NT2/D1 (cell line): ENCODE data around the gene DNAL1.

ENCODE experiments used
- DNase-seq: peaks from one replicate; pipeline ENCODE4 v3.0.0-alpha.2; 2011; ENCODE audit warnings: low read depth, low spot score
- H3K27me3 ChIP-seq: 2 replicates; pipeline ENCODE4 v1.6.0; 2011; ENCODE audit warnings: mild to moderate bottlenecking; ENCODE audit not compliant: insufficient read length, insufficient read depth
- H3K36me3 ChIP-seq: 2 replicates; pipeline ENCODE4 v1.6.1; 2011; ENCODE audit warnings: mild to moderate bottlenecking, low read length, mixed read lengths; ENCODE audit not compliant: insufficient read depth, insufficient read length
- H3K4me1 ChIP-seq: 2 replicates; pipeline ENCODE4 v1.5.1; 2011; ENCODE audit not compliant: insufficient read depth, insufficient read length
- H3K4me3 ChIP-seq: 2 replicates; pipeline ENCODE4 v1.5.1; 2011; ENCODE audit warnings: low read depth; ENCODE audit not compliant: insufficient read length
- H3K9ac ChIP-seq: 2 replicates; pipeline ENCODE4 v1.6.0; 2011; ENCODE audit warnings: low read depth; ENCODE audit not compliant: insufficient read length
- H3K9me3 ChIP-seq: 2 replicates; pipeline ENCODE4 v1.5.1; 2011; ENCODE audit warnings: mild to moderate bottlenecking, low read length; ENCODE audit not compliant: insufficient read depth
- SUZ12 ChIP-seq: IDR thresholded peaks from 2 replicates; pipeline ENCODE4 v1.6.1; 2011; ENCODE audit not compliant: insufficient read length, insufficient read depth; ENCODE audit errors: extremely low read depth
- YY1 ChIP-seq: IDR thresholded peaks from 2 replicates; pipeline ENCODE4 v1.6.1; 2011; ENCODE audit not compliant: insufficient read length, insufficient read depth
- ZNF274 ChIP-seq: IDR thresholded peaks from 2 replicates; pipeline ENCODE4 v1.6.1; 2011; ENCODE audit warnings: mild to moderate bottlenecking, low read depth, low read length

The DNAL1 gene

GRCh38 chr14:73613046-73613383 is 31.8 kb upstream of the DNAL1 start:
- DNase-seq = no peak

GRCh38 chr14:73613419-73613963 is 31.3 kb upstream of the DNAL1 start:
- H3K9ac ChIP-seq = peak overlapping the region; percentile 76
- peaks cover 2% of the 10 kb centered on the region for H3K4me1 ChIP-seq
- H3K9me3 ChIP-seq = no peaks in the 10 kb centered on the region
- no peak for DNase-seq
- no peaks in the 10 kb centered on the region for H3K36me3 ChIP-seq
- H3K4me3 ChIP-seq = no peak overlapping the region
- TF ChIP-seq SUZ12 = no peak
- TF ChIP-seq ZNF274 = no peak
- no peak for TF ChIP-seq YY1
- peaks cover 21% of the 10 kb centered on the region for H3K27me3 ChIP-seq

More at GRCh38 chr14:73613046-73613383, 31.8 kb upstream of the DNAL1 start:
- Histone ChIP-seq H3K36me3 (no peaks in the 10 kb centered on the region), H3K4me1 (peaks cover 2% of the 10 kb centered on the region), H3K9ac (peak overlapping the region; percentile 76), H3K27me3 (peaks cover 21% of the 10 kb centered on the region), H3K4me3 (peak overlapping the region; percentile 61), H3K9me3 (no peaks in the 10 kb centered on the region)
- no peak for TF ChIP-seq SUZ12
- no peak for TF ChIP-seq ZNF274
- no peak for TF ChIP-seq YY1

- DNase-seq = no peak
- Histone ChIP-seq H3K4me3 (no peak overlapping the region), H3K9ac (no peak overlapping the region), H3K9me3 (no peaks in the 10 kb centered on the region), H3K27me3 (peaks cover 27% of the 10 kb centered on the region), H3K36me3 (no peaks in the 10 kb centered on the region), H3K4me1 (peaks cover 2% of the 10 kb centered on the region)
- TF ChIP-seq ZNF274 = no peak
- no peak for TF ChIP-seq YY1
- no peak for TF ChIP-seq SUZ12
Observed at GRCh38 chr14:73616831-73617230, 28.0 kb upstream of the DNAL1 start.

GRCh38 chr14:73619524-73619923 is 25.3 kb upstream of the DNAL1 start:
- TF ChIP-seq SUZ12 (no peak), ZNF274 (no peak), YY1 (no peak)
- no peaks in the 10 kb centered on the region for H3K9me3 ChIP-seq
- H3K27me3 ChIP-seq = peaks cover 6% of the 10 kb centered on the region
- H3K9ac ChIP-seq = no peak overlapping the region
- DNase-seq = no peak
- no peak overlapping the region for H3K4me3 ChIP-seq
- no peaks in the 10 kb centered on the region for H3K36me3 ChIP-seq
- H3K4me1 ChIP-seq = no peaks in the 10 kb centered on the region

GRCh38 chr14:73620268-73620667 is 24.5 kb upstream of the DNAL1 start:
- H3K36me3 ChIP-seq = no peaks in the 10 kb centered on the region
- no peak overlapping the region for H3K4me3 ChIP-seq
- peaks cover 6% of the 10 kb centered on the region for H3K27me3 ChIP-seq
- TF ChIP-seq SUZ12 = no peak
- no peak overlapping the region for H3K9ac ChIP-seq
- no peaks in the 10 kb centered on the region for H3K4me1 ChIP-seq
- DNase-seq = no peak
- no peaks in the 10 kb centered on the region for H3K9me3 ChIP-seq

- H3K4me1 ChIP-seq = no peaks in the 10 kb centered on the region
- TF ChIP-seq YY1 (no peak), SUZ12 (no peak), ZNF274 (no peak)
- no peaks in the 10 kb centered on the region for H3K36me3 ChIP-seq
- no peak overlapping the region for H3K9ac ChIP-seq
- H3K27me3 ChIP-seq = peaks cover 6% of the 10 kb centered on the region
- no peak overlapping the region for H3K4me3 ChIP-seq
- DNase-seq = no peak
- no peaks in the 10 kb centered on the region for H3K9me3 ChIP-seq
Observed at GRCh38 chr14:73623504-73624054, 21.2 kb upstream of the DNAL1 start.

DNA sequence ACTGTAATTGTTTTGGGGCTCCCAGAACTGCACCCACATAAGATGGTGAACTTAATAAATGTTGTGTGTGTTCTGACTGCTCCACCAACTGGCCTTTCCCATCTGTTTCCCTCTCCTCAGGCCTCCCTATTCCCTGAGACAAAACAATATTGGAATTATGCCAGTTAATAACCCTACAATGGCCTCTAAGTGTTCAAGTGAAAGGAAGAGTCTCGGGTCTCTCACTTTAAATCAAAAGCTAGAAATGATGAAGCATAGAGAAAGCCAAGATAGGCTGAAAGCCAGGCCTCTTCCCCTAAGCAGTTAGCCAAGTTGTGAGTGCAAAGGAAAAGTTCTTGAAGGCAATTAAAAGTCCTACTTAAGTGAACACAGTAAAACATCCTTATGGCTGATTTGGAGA is 19.1 kb upstream of the DNAL1 start:
- DNase-seq = no peak
- Histone ChIP-seq H3K9me3 (no peaks in the 10 kb centered on the region), H3K36me3 (no peaks in the 10 kb centered on the region), H3K9ac (no peak overlapping the region), H3K27me3 (no peaks in the 10 kb centered on the region), H3K4me1 (no peaks in the 10 kb centered on the region), H3K4me3 (no peak overlapping the region)
- TF ChIP-seq ZNF274 (no peak), SUZ12 (no peak), YY1 (no peak)

DNA sequence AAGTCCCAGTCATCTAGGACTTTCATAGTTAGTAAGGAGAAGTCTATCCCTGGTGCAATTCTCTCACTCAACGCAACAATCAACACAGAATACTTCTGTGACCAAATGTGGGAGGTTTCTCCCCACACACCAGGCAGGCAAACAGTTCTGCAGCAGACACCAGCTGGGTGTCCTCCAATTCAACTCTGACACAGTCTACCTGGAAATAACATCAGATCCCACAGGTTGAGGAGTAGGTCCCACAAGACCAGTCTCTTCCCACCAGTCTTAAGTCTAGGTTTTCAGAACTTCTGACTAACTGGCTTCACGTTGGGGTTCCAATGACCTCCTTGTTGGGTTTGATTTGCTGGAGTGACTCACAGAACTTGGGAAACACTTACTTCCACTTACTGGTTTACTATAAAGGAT is 17.6 kb upstream of the DNAL1 start:
- TF ChIP-seq YY1 (no peak), ZNF274 (no peak), SUZ12 (no peak)
- H3K36me3 ChIP-seq = no peaks in the 10 kb centered on the region
- H3K9ac ChIP-seq = no peak overlapping the region
- DNase-seq = no peak
- no peaks in the 10 kb centered on the region for H3K27me3 ChIP-seq
- H3K4me3 ChIP-seq = no peak overlapping the region
- no peaks in the 10 kb centered on the region for H3K4me1 ChIP-seq
- no peaks in the 10 kb centered on the region for H3K9me3 ChIP-seq
